MM.1S (cell line): ENCODE results near the gene RNU6-1.

Experiments
- DNase-seq: peaks from one replicate; pipeline ENCODE4 v3.0.0-alpha.2; 2015
- H2AFZ ChIP-seq: fragments of 300-600 bp; sonication (generic); 2 replicates; pipeline ENCODE4 v1.6.0; 2016; ENCODE audit warnings: antibody characterized with exemption, low read length
- H3F3A ChIP-seq: fragments of 300-600 bp; sonication (generic); 2 replicates; pipeline ENCODE4 v1.6.1; 2016; ENCODE audit warnings: mild to moderate bottlenecking, antibody characterized with exemption, low read length, moderate library complexity, mixed read lengths; ENCODE audit not compliant: insufficient read depth
- H3K27ac ChIP-seq: fragments of 300-600 bp; sonication (generic); 2 replicates; pipeline ENCODE4 v1.5.1; 2016; ENCODE audit warnings: mild to moderate bottlenecking, low read length
- H3K27me3 ChIP-seq: fragments of 300-600 bp; sonication (generic); replicated peaks from 2 replicates; pipeline ENCODE4 v1.6.0; 2016; ENCODE audit warnings: low read length; ENCODE audit not compliant: insufficient read depth
- H3K36me3 ChIP-seq: fragments of 300-600 bp; sonication (generic); replicated peaks from 2 replicates; pipeline ENCODE4 v1.6.1; 2016; ENCODE audit warnings: mild to moderate bottlenecking, low read length, mixed read lengths; ENCODE audit not compliant: insufficient read depth
- H3K4me1 ChIP-seq: fragments of 300-600 bp; sonication (generic); 2 replicates; pipeline ENCODE4 v1.6.1; 2016; ENCODE audit warnings: low read length, mixed read lengths
- H3K4me2 ChIP-seq: fragments of 300-600 bp; sonication (generic); 2 replicates; pipeline ENCODE4 v1.6.0; 2016; ENCODE audit warnings: low read depth, low read length
- H3K4me3 ChIP-seq: fragments of 300-600 bp; sonication (generic); 2 replicates; pipeline ENCODE4 v1.5.1; 2016; ENCODE audit warnings: low read length, mixed read lengths
- H3K79me2 ChIP-seq: fragments of 300-600 bp; sonication (generic); 2 replicates; pipeline ENCODE4 v1.6.1; 2016; ENCODE audit warnings: mixed run types, low read length, mixed read lengths
- H3K9ac ChIP-seq: fragments of 300-600 bp; sonication (generic); 2 replicates; pipeline ENCODE4 v1.6.1; 2016; ENCODE audit warnings: low read length, mixed read lengths
- H3K9me2 ChIP-seq: fragments of 300-600 bp; sonication (generic); replicated peaks from 2 replicates; pipeline ENCODE4 v1.6.1; 2016; ENCODE audit warnings: mild to moderate bottlenecking, low read length, mixed read lengths; ENCODE audit not compliant: insufficient read depth
- H3K9me3 ChIP-seq: fragments of 300-600 bp; sonication (generic); replicated peaks from 2 replicates; pipeline ENCODE4 v1.6.1; 2016; ENCODE audit warnings: mild to moderate bottlenecking, low read length, mixed read lengths; ENCODE audit not compliant: insufficient read depth
- H4K20me1 ChIP-seq: fragments of 300-600 bp; sonication (generic); 2 replicates; pipeline ENCODE4 v1.6.1; 2016; ENCODE audit warnings: mild to moderate bottlenecking, low read length, moderate library complexity, mixed read lengths; ENCODE audit not compliant: insufficient read depth
- EZH2 ChIP-seq: fragments of 300-600 bp; sonication (generic); optimal IDR thresholded peaks from 2 replicates; pipeline ENCODE3; 2017; ENCODE audit warnings: low read depth, mild to moderate bottlenecking, antibody characterized with exemption, low read length, mixed read lengths
- EZH2phosphoT487 ChIP-seq: fragments of 300-600 bp; sonication (generic); IDR thresholded peaks from 2 replicates; pipeline ENCODE4 v1.6.1; 2018; ENCODE audit warnings: antibody characterized with exemption, low read length
- TF ChIP-seq, protein P1 (sequence below): fragments of 300-600 bp; sonication (generic); IDR thresholded peaks from 2 replicates; pipeline ENCODE4 v1.5.1; 2016; ENCODE audit warnings: antibody characterized with exemption, low read length, mixed read lengths

RNU6-1 gene

DNA sequence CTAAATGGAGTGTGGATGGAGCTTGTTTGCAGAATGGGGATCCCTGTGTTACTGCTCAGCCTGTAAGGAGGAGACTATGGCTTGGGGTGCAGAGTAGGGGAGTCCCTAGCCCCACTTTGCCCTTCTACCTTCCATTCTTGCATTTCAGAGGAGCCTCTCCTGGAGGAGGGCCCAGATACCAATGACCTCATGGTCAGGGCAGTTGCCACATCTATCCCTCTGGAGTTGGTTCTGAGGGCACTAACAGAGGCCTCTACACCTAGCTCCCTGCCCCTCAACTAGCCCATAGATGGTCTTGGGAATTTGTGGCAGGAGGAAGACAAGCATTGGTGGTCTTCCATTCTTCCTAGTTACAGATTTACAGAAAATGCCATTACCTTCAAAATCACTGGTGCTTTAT lies 8.5 kb downstream of the RNU6-1 start:
- Histone ChIP-seq H4K20me1 (no peaks in the 10 kb centered on the region), H3K9me2 (no peaks in the 10 kb centered on the region), H3K9me3 (no peaks in the 10 kb centered on the region), H3K27ac (no peak overlapping the region), H3K4me3 (no peak overlapping the region), H3F3A (no peaks in the 10 kb centered on the region), H3K9ac (no peak overlapping the region), H3K4me2 (no peak overlapping the region), H3K79me2 (no peaks in the 10 kb centered on the region), H3K4me1 (no peaks in the 10 kb centered on the region), H2AFZ (no peak overlapping the region), H3K36me3 (no peaks in the 10 kb centered on the region), H3K27me3 (peaks cover 16% of the 10 kb centered on the region; the same call in 1 of the 2 replicates)
- no peak for DNase-seq
- TF ChIP-seq, protein P1, sequence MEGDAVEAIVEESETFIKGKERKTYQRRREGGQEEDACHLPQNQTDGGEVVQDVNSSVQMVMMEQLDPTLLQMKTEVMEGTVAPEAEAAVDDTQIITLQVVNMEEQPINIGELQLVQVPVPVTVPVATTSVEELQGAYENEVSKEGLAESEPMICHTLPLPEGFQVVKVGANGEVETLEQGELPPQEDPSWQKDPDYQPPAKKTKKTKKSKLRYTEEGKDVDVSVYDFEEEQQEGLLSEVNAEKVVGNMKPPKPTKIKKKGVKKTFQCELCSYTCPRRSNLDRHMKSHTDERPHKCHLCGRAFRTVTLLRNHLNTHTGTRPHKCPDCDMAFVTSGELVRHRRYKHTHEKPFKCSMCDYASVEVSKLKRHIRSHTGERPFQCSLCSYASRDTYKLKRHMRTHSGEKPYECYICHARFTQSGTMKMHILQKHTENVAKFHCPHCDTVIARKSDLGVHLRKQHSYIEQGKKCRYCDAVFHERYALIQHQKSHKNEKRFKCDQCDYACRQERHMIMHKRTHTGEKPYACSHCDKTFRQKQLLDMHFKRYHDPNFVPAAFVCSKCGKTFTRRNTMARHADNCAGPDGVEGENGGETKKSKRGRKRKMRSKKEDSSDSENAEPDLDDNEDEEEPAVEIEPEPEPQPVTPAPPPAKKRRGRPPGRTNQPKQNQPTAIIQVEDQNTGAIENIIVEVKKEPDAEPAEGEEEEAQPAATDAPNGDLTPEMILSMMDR: no peak
- TF ChIP-seq EZH2 (no peak), EZH2phosphoT487 (no peak)

DNA sequence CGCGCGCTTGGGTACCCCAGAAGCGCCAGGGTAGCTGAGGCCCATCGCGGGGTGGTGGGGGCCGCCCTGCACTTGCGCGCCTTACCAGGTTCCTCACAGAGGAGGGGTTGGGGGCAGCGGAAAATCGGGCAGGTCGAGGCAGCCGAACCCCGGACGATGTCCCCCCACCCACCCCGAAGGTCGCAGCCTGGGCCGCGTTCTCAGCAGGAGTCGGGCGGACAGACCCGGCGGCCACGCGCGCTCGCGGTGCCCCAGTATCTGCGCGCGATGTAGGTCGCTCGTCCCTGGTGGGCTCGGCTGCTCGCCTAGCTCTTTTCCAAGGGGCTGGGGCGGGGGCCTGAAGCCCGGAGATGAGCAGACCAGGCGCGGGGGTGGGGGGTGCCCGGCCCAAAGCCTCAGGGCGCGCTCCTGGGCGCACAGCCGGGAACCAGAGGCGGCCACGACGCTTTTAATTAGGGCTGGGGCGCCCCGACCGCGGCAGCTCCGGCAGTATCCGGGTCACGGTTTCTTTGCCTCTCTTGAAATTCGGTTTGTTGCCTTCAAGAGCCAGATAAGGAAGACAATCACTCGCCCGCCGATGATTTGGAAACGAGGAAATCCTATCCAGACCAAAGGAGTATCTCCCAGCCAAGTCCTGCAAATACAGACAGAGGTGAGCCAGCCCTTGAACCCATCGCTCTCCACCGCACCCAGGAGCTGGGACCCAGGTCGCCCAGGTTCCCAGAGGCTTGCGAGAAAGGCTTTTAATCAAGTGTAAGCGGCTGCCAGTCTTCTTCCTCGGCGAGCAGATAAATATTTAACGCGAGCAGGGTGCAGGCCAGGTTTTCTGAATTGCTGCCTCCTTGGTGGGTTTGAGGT lies 10.0 kb downstream of the RNU6-1 start:
- peaks cover 6% of the 10 kb centered on the region; the same call in 1 of the 2 replicates for H3K27me3 ChIP-seq
- H3K4me1 ChIP-seq: no peaks in the 10 kb centered on the region
- TF ChIP-seq, protein P1: no peak
- no peak for TF ChIP-seq EZH2
- TF ChIP-seq EZH2phosphoT487: no peak

DNA sequence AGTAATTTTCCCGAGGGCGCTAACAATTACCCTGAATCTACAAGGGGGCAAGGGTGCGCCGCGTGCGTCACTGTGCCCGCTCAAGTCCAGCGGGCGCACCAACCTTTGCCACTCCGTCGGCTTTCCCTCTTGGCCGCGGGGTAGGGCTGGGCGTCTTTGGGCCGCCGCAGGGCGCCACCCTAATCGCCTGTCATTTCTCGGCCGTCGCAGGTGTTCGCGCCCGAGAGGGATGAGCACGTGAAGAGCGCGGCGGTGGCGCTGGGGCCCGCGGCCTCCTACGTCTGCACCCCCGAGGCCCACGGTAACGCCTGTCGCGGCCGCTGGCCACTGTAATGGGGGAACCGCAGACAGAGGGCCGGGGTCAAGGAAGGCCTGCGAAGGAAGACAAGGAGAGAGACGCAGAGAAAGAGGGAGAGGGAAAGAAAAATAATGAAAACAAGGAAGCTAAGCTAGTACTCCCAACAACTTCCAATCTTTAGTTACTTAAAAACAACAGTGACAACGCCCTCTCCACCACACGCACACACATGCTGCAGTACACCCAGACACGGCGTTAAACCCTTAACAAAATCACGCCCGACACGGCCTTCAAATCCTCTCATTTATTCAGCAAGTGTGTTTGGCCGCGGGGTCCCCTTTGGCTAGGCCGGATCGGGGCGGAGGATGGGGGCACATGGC lies 10.7 kb downstream of the RNU6-1 start:
- H3K4me2 ChIP-seq: no peak overlapping the region
- no peaks in the 10 kb centered on the region for H3F3A ChIP-seq
- TF ChIP-seq, protein P1: no peak
- no peak for TF ChIP-seq EZH2
- no peak for TF ChIP-seq EZH2phosphoT487
- H4K20me1 ChIP-seq: no peaks in the 10 kb centered on the region
- H3K79me2 ChIP-seq: no peaks in the 10 kb centered on the region
- no peaks in the 10 kb centered on the region for H3K9me3 ChIP-seq
- no peaks in the 10 kb centered on the region for H3K9me2 ChIP-seq
- H3K4me3 ChIP-seq: no peak overlapping the region
- H3K27me3 ChIP-seq: peaks cover 13% of the 10 kb centered on the region
- H3K36me3 ChIP-seq: no peaks in the 10 kb centered on the region
- H3K27ac ChIP-seq: no peak overlapping the region
- H3K9ac ChIP-seq: no peak overlapping the region
- H2AFZ ChIP-seq: no peak overlapping the region
- no peak for DNase-seq
- no peaks in the 10 kb centered on the region for H3K4me1 ChIP-seq

More for the DNA sequence above, 10.0 kb downstream of the RNU6-1 start:
- Histone ChIP-seq H3K27ac (no peak overlapping the region), H3K9ac (no peak overlapping the region), H3K9me2 (no peaks in the 10 kb centered on the region), H3K9me3 (no peaks in the 10 kb centered on the region), H3K79me2 (no peaks in the 10 kb centered on the region), H3K4me2 (no peak overlapping the region), H3F3A (no peaks in the 10 kb centered on the region), H3K36me3 (no peaks in the 10 kb centered on the region), H3K4me3 (no peak overlapping the region), H2AFZ (no peak overlapping the region), H4K20me1 (no peaks in the 10 kb centered on the region)
- no peak for DNase-seq
